Choroid plexus epithelial cell (primary cell): Measurements from ENCODE around the gene HRAS.
"Not testable (repeated sequence)": the region's sequence is repeated elsewhere in the genome, so short reads cannot be mapped to it uniquely, and the experiment has no call there.

Source experiments
- DNase-seq: peaks from one replicate; pipeline ENCODE4 v3.0.0-alpha.2; 2010; ENCODE audit warnings: low read depth
- H3K4me3 ChIP-seq: 2 replicates; pipeline ENCODE4 v1.5.1; 2011; ENCODE audit warnings: low read depth, mild to moderate bottlenecking, control low read depth, low read length, moderate library complexity
- TF ChIP-seq, protein P1 (sequence below): conservative IDR thresholded peaks from 2 replicates; pipeline ENCODE4 v1.5.1; 2011; ENCODE audit warnings: low read depth, mild to moderate bottlenecking, control low read depth, inconsistent platforms, low read length, moderate library complexity

Gene HRAS

DNA sequence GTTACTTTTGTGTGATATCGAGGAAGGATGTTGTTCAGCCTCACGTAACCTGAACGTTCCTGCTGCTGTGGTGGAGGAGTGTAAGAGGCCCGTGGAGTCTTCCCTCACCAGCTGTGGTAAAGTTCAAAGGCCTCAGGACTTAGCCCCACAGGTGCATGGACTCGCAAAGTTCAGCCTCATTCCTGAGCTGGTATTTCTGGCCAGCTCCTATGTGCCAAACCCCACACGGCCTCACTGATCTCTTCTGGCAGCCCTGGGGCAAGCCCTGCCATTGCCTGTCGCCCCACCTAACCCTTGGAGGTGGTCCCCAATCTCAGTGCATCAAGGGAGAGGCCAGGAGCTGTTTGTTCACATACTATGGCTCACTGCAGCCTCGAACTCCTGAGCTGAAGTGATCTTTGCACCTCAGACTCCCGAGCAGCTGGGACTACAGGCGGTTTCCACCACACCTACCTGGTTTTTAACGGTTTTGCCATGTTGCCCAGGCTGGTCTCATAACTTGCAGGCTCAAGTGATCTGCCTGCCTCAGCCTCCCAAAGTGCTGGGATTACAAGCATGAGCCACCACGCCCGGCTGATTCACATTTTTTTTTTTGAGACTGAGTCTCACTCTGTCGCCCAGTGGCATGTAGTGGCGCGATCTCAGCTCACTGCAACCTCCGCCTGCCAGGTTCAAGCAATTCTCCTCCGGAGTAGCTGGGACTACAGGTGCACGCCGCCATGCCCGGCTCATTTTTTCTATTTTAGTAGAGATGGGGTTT is 43.1 kb upstream of the HRAS start:
- TF ChIP-seq, protein P1, sequence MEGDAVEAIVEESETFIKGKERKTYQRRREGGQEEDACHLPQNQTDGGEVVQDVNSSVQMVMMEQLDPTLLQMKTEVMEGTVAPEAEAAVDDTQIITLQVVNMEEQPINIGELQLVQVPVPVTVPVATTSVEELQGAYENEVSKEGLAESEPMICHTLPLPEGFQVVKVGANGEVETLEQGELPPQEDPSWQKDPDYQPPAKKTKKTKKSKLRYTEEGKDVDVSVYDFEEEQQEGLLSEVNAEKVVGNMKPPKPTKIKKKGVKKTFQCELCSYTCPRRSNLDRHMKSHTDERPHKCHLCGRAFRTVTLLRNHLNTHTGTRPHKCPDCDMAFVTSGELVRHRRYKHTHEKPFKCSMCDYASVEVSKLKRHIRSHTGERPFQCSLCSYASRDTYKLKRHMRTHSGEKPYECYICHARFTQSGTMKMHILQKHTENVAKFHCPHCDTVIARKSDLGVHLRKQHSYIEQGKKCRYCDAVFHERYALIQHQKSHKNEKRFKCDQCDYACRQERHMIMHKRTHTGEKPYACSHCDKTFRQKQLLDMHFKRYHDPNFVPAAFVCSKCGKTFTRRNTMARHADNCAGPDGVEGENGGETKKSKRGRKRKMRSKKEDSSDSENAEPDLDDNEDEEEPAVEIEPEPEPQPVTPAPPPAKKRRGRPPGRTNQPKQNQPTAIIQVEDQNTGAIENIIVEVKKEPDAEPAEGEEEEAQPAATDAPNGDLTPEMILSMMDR, result no peak
- DNase-seq, result no peak
- H3K4me3 ChIP-seq, result peak overlapping the region; percentile 93

DNA sequence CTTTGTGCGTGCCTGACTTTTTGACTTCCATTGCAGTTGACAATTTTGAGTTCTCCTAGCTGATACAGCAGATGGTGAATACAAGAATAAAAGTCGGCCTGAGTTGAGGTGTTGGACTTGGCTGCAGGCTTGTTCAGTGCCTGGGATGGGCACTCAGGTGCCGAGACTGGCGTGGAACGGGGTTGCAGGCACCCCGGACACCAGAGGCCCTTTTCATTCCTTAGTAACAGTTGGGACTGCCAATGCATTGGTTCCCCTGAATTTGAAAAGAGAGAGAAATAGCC is 42.2 kb upstream of the HRAS start:
- TF ChIP-seq, protein P1, result no peak
- DNase-seq, result no peak

GRCh38 chr11:576811-577610 is 41.6 kb upstream of the HRAS start:
- peak; percentile 34 for DNase-seq
- peak overlapping the region; percentile 93 for H3K4me3 ChIP-seq
- TF ChIP-seq, protein P1, result no peak

More for the DNA sequence above, 42.2 kb upstream of the HRAS start:
- peak overlapping the region; percentile 93 for H3K4me3 ChIP-seq

DNA sequence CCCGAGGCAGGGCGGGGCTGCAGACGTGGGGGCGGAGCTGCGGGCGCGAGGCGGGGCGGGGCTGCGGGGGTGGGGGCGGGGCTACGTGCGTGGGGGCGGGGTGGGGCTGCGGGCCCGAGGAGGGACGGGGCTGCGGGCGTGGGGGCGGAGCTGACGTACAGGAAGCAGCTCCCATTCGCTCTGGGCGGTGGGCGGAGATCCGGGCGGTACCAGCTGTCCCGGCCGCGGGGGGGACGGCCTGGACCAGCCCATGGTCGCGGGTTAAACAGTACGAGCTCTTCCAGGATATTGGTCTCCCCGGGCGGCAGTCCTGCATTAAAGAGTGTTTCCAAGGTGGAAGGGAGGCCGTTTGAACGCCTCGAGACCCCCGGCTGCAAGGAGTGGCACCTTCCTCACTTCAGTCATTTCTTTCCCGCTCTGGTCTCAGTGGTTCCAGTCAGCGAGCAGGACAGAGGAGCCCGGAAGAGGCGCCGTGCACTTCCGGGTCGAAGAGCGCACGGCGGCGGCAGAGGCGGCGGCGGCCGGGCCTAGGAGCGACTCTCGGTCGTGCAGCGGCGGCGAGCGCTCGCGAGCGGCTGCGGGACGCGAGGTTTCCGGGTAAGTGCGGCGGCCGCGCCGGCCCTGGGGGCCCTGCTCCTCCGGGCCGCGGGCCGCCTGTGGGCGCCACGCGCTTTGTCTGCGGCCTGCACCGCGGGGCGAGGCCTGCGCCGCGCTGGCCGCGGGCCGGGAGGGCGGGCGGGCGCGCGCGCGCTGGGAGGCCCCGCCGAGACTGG is 40.8 kb upstream of the HRAS start, which contains the start of gene PHRF1:
Gene PHRF1, plus strand, starts transcription at position 475 of the 773 bp plus-strand sequence. CDS start 5,043 bp downstream, outside the sequence.
- TF ChIP-seq, protein P1, result no peak
- DNase-seq, result peak; percentile 97
- H3K4me3 ChIP-seq, result peak within 1 kb of the TSS; percentile 93

DNA sequence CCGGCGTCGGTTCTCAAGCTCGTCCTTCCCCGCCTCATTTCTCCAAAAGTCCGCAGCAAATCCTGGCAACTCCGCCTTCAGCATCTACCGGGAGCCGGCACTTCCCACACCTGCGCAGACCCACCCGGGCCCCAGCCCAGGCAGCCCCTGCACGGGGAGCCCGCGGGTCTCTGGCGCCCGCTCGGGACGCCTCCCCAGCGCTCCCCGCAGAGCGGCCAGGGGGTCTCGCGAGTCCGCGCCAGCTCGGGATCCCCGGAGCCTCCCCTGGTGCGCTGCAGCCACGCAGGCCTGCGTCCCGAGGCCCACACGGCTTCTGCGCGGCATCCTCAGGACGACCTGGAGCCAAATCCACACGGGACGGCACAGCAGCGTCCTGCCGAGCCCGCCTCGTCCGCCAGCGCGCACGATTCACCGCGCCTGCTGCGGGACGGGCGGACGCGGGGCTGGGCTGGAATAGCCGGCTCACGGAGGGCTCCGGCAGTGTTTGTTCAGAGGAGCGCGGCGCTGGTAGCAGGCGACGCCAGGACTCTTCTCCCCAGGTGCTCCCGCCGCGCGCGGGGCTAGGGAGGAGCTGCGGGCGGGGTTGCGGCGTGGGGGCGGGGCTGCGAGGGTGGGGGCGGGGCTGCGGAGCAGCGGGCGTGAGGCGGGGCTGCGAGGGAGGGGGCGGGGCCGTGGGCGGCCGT is 40.1 kb upstream of the HRAS start:
- TF ChIP-seq, protein P1, result no peak
- H3K4me3 ChIP-seq, result peak overlapping the region; percentile 64
- peak; percentile 32 for DNase-seq

DNA sequence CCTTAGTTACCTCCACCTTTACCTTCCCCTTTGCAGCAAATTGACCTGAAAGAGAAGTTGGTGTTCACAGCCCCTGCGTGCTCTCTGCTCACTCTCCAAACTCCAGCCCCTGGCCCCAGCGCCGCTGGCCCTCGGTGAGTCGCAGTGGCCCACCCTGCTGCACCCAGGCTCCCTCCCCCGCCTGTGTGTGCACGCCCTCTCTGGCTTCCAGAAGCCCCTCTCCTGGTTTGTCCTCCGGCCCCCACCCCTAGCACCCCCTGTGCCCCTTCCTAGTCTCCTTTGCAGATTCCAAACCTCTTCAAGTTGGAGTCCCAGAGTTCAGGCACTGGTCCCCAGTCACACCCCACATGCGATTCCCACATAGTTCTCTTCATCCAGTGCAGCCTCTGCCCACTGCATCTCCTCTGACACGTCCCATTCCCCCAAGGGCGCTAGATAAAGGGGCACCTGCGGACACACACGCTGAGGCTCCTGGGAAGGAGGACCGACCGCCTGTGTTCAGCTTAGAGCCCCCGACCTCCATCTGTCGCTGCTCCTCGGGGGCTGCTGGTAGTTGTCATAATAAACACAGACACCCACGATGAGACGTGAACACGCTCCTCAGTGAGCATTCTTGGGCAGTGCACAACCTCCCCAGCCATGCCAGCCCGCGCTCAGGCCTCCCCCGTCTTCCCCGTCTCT is 39.4 kb upstream of the HRAS start:
- TF ChIP-seq, protein P1, result no peak
- DNase-seq, result no peak

GRCh38 chr11:574031-574570 is 38.7 kb upstream of the HRAS start:
- H3K4me3 ChIP-seq, result not testable (repeated sequence)

More for the DNA sequence above, 39.4 kb upstream of the HRAS start:
- peak overlapping the region; percentile 64 for H3K4me3 ChIP-seq

More at GRCh38 chr11:574031-574570, 38.7 kb upstream of the HRAS start:
- DNase-seq, result not testable (repeated sequence)
